Measurements from ENCODE around the gene EFTUD2. TPM values are rescaled to one million over a fixed set of nuclear protein-coding genes. Genes with fewer than 3 reads are reported as not detected.
"Not testable (repeated sequence)": the region's sequence is repeated elsewhere in the genome, so short reads cannot be mapped to it uniquely, and the experiment has no call there.

The EFTUD2 gene
- polyA plus RNA-seq, 1 donor = 67.8 TPM

GRCh38 chr17:44829523-44830358 is 69.5 kb downstream of the EFTUD2 start, which contains the start of gene GJC1:
Gene GJC1 (minus strand): TSS chr17:44830287. CDS start chr17:44805817, 24,470 bp downstream.
- peaks cover 4% of the 10 kb centered on the region for H3K4me1 ChIP-seq (ENCODE audit: control insufficient read depth, insufficient read depth, low read length)
- peak within 1 kb of the TSS; percentile 52 for H3K27ac ChIP-seq (ENCODE audit: low read length)
- no peaks in the 10 kb centered on the region for H3K36me3 ChIP-seq (ENCODE audit: control insufficient read depth, insufficient read depth, low read length)
- peak in 1 of 2 donors; percentile 39 for DNase-seq
- H3K9me3 ChIP-seq (ENCODE audit: control insufficient read depth, low read depth, low read length) = no peaks in the 10 kb centered on the region
- peaks cover 47% of the 10 kb centered on the region for H3K27me3 ChIP-seq (ENCODE audit: control insufficient read depth, insufficient read depth, low read length)
- peak within 1 kb of the TSS; percentile 46 for H3K4me3 ChIP-seq (ENCODE audit: low read length)
- no CpG with 5 or more reads among the region's 123 CpGs for WGBS (ENCODE audit: insufficient coverage, low lambda C conversion rate)

DNA sequence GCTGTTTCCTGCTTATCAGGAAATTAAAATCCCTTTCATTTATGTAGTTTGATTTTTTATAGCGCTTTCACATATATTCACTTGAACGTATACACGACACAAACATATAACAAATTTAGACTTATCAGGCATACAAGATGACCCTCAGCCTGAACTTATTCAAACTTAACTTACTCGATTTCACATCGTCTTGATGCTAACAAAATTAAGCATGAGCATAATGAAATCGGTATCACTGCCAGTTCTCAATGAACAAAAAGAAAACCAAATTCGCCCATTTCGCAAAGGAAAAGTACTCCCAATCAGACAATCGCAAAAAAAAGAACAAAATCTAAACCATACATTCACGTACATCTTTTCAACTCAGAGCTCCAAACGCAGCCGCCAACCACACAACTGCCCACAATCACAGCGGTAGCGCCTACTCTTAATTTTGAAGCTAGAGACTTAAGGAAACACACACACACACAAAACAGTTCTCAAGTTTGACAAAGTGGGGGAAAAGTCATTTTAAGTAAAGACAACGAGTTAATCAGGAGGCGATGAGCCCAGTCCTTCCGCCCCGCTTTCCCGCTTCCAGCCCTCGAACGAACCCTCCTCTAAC is 70.2 kb downstream of the EFTUD2 start:
- Histone ChIP-seq H3K4me3 (ENCODE audit: low read length) (peak overlapping the region; percentile 44), H3K4me1 (ENCODE audit: control insufficient read depth, insufficient read depth, low read length) (peaks cover 4% of the 10 kb centered on the region), H3K27me3 (ENCODE audit: control insufficient read depth, insufficient read depth, low read length) (peaks cover 47% of the 10 kb centered on the region), H3K9me3 (ENCODE audit: control insufficient read depth, low read depth, low read length) (no peaks in the 10 kb centered on the region), H3K36me3 (ENCODE audit: control insufficient read depth, insufficient read depth, low read length) (no peaks in the 10 kb centered on the region), H3K27ac (ENCODE audit: low read length) (peak overlapping the region; percentile 16)
- WGBS (ENCODE audit: insufficient coverage, low lambda C conversion rate) = 0% methylated on average over 6 of the region's 21 CpGs
- peak in 1 of 2 donors; percentile 52 for DNase-seq

DNA sequence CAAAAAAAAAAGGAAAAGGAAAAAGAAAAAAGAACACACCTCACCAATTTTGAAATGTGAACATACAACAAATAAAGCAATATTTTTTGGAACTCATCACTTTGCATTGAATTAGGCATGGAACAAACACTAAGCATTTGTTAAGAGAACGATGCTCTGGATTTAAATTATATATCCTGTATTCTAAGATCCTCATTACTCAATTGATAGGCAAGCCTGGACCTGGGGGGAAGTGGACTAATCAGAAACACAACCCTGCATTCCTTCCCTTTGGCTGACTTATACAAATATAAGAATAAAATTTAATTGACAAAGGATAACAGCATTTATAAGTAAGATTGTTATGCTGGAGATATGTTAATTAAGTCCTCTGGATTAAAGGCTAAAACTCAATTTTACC is 71.4 kb downstream of the EFTUD2 start:
- H3K27ac ChIP-seq (ENCODE audit: low read length) = no peak overlapping the region

DNA sequence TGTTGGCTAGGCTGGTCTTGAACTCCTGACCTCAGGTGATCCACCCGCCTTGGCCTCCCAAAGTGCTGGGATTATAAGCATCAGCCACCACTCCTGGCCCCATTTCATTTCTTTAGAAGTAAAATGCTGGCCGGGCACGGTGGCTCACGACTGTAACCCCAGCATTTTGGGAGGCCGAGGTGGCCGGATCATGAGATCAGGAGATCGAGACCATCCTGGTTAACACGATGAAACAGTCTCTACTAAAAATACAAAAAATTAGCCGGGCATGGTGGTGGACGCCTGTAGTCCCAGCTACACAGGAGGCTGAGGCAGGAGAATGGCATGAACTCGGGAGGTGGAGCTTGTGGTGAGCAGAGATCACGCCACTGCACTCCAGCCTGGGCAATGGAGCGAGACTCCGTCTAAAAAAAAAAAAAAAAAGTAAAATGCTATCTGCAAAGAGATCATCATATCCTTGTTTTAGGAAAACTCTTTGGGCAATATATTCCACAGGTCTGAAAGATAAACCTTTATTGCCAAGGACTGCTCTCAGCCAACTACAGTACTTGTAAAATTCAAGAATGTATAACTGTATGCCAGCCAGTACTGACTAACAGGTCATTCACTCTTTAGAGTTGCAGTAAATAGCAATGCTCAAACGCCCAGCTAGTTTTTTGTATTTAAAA is 73.0 kb downstream of the EFTUD2 start:
- Histone ChIP-seq H3K9me3 (ENCODE audit: control insufficient read depth, low read depth, low read length) (no peaks in the 10 kb centered on the region), H3K4me1 (ENCODE audit: control insufficient read depth, insufficient read depth, low read length) (peaks cover 4% of the 10 kb centered on the region), H3K4me3 (ENCODE audit: low read length) (no peak overlapping the region), H3K27ac (ENCODE audit: low read length) (no peak overlapping the region), H3K27me3 (ENCODE audit: control insufficient read depth, insufficient read depth, low read length) (peaks cover 39% of the 10 kb centered on the region), H3K36me3 (ENCODE audit: control insufficient read depth, insufficient read depth, low read length) (no peaks in the 10 kb centered on the region)
- no CpG with 5 or more reads among the region's 15 CpGs for WGBS (ENCODE audit: insufficient coverage, low lambda C conversion rate)
- no peak for DNase-seq

More for the DNA sequence above, 71.4 kb downstream of the EFTUD2 start:
- Histone ChIP-seq H3K27me3 (ENCODE audit: control insufficient read depth, insufficient read depth, low read length) (peaks cover 45% of the 10 kb centered on the region), H3K4me1 (ENCODE audit: control insufficient read depth, insufficient read depth, low read length) (peaks cover 4% of the 10 kb centered on the region), H3K4me3 (ENCODE audit: low read length) (no peak overlapping the region), H3K9me3 (ENCODE audit: control insufficient read depth, low read depth, low read length) (no peaks in the 10 kb centered on the region), H3K36me3 (ENCODE audit: control insufficient read depth, insufficient read depth, low read length) (no peaks in the 10 kb centered on the region)
- WGBS (ENCODE audit: insufficient coverage, low lambda C conversion rate) = no CpG with 5 or more reads among the region's 1 CpG
- DNase-seq = no peak

DNA sequence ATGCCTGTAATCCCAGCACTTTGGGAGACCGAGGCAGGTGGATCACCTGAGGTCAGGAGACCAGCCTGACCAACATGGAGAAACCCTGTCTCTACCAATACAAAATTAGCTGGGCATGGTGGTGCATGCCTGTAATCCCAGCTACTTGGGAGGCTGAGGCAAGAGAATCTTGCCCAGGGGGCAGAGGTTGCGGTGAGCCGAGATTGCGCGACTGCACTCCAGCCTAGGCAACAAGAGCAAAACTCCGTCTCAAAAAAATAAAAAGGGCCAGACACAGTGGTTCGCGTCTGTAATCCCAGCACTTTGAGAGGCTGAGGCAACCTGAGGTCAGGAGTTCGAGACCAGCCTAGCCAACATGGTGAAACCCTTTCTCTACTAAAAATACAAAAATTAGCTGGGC is 74.0 kb downstream of the EFTUD2 start:
- not testable (repeated sequence) for H3K27ac ChIP-seq (ENCODE audit: low read length); H3K36me3 ChIP-seq (ENCODE audit: control insufficient read depth, insufficient read depth, low read length); H3K9me3 ChIP-seq (ENCODE audit: control insufficient read depth, low read depth, low read length); H3K4me3 ChIP-seq (ENCODE audit: low read length); H3K4me1 ChIP-seq (ENCODE audit: control insufficient read depth, insufficient read depth, low read length); DNase-seq
- no CpG with 5 or more reads among the region's 9 CpGs for WGBS (ENCODE audit: insufficient coverage, low lambda C conversion rate)
- H3K27me3 ChIP-seq (ENCODE audit: control insufficient read depth, insufficient read depth, low read length) = peaks cover 28% of the 10 kb centered on the region

DNA sequence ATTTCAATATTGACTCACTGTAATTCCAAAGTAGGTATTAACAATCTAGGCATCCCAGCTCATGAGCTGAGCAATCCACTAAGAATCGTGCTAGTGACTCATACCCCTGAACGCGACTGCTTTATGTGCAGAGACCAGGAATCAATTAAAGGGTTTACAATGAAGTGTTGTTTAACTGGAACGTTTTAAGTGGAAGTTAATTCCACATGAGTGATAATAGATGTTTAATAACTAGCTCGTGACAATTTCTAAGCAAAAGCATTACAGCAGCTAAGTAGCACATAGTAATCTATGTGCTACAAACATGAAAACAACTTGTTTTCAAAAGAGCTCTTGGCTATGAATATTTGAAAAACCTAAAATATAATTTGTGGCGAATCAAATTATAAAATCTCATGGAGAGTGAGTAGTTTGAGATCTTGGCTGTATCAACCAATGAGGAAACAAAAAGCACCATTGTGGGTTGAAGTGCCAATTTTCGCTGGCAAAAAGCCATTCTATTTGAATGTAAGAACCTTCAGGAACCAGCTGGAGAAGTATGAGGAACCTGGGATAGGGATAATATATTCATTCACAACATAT is 78.5 kb downstream of the EFTUD2 start:
- no peak overlapping the region for H3K27ac ChIP-seq (ENCODE audit: low read length)
- DNase-seq = no peak
- H3K4me3 ChIP-seq (ENCODE audit: low read length) = no peak overlapping the region
- 30% methylated on average over 3 of the region's 7 CpGs for WGBS (ENCODE audit: insufficient coverage, low lambda C conversion rate)
- H3K27me3 ChIP-seq (ENCODE audit: control insufficient read depth, insufficient read depth, low read length) = no peaks in the 10 kb centered on the region
- H3K4me1 ChIP-seq (ENCODE audit: control insufficient read depth, insufficient read depth, low read length) = no peaks in the 10 kb centered on the region
- H3K9me3 ChIP-seq (ENCODE audit: control insufficient read depth, low read depth, low read length) = no peaks in the 10 kb centered on the region
- H3K36me3 ChIP-seq (ENCODE audit: control insufficient read depth, insufficient read depth, low read length) = no peaks in the 10 kb centered on the region

- WGBS (ENCODE audit: insufficient coverage, low lambda C conversion rate) = no CpG with 5 or more reads among the region's 6 CpGs
- H3K4me3 ChIP-seq (ENCODE audit: low read length); H3K27me3 ChIP-seq (ENCODE audit: control insufficient read depth, insufficient read depth, low read length); H3K36me3 ChIP-seq (ENCODE audit: control insufficient read depth, insufficient read depth, low read length); DNase-seq; H3K9me3 ChIP-seq (ENCODE audit: control insufficient read depth, low read depth, low read length); H3K4me1 ChIP-seq (ENCODE audit: control insufficient read depth, insufficient read depth, low read length); H3K27ac ChIP-seq (ENCODE audit: low read length): not testable (repeated sequence)
Measured at GRCh38 chr17:44818508-44818907, 80.7 kb downstream of the EFTUD2 start.

DNA sequence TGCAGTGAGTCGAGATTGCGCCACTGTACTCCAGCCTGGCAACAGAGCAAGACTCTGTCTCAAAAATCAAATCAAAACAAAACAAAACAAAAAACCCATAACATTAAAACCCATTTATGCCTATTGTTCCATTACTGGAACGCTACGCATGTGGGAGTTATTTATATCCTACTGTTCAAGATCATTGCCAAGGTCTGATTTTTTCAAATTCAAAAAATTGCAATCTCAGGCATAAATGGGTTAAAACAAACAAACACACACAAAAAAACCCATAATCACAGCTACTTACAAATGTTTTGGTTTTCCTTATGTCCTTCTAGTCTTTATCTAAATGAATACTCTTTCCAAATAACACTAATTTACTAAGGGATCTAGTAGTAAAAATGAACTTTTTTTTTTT is 87.0 kb downstream of the EFTUD2 start:
- 88% methylated on average over 2 of the region's 4 CpGs for WGBS (ENCODE audit: insufficient coverage, low lambda C conversion rate)
- Histone ChIP-seq H3K4me1 (ENCODE audit: control insufficient read depth, insufficient read depth, low read length) (no peaks in the 10 kb centered on the region), H3K36me3 (ENCODE audit: control insufficient read depth, insufficient read depth, low read length) (no peaks in the 10 kb centered on the region), H3K9me3 (ENCODE audit: control insufficient read depth, low read depth, low read length) (no peaks in the 10 kb centered on the region), H3K27me3 (ENCODE audit: control insufficient read depth, insufficient read depth, low read length) (no peaks in the 10 kb centered on the region), H3K27ac (ENCODE audit: low read length) (no peak overlapping the region), H3K4me3 (ENCODE audit: low read length) (no peak overlapping the region)
- no peak for DNase-seq

DNA sequence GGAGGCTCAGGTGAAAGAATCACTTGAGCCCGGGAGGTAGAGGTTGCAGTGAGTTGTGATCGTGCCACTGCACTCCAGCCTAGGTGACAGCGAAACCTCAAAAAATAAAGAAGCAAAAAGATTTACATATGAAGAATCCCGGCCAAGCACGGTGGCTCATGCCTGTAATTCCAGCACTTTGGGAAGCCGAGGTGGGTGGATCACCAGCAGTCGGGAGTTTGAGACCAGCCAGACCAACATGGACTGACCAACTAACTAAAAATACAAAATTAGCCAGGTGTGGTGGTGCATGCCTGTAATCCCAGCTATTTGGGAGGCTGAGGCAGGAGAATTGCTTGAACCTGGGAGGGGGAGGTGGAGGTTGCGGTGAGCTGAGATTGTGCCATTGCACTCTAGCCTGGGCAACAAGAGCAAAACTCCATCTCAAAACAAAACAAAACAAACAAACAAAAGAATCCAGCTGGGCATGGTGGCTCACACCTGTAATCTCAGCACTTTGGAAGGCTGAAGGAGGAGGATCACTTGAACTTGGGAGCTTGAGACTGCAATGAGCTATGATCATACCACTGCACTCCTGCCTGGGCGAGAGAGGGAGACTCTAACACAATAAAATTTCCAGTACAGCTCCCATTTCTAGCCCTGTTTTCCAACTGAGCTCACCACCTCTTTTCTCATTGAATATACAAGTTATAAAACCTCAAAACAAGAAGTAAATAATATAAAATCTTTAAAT is 90.4 kb downstream of the EFTUD2 start:
- not testable (repeated sequence) for H3K9me3 ChIP-seq (ENCODE audit: control insufficient read depth, low read depth, low read length); H3K4me3 ChIP-seq (ENCODE audit: low read length); DNase-seq; H3K27me3 ChIP-seq (ENCODE audit: control insufficient read depth, insufficient read depth, low read length); H3K4me1 ChIP-seq (ENCODE audit: control insufficient read depth, insufficient read depth, low read length); H3K27ac ChIP-seq (ENCODE audit: low read length)
- H3K36me3 ChIP-seq (ENCODE audit: control insufficient read depth, insufficient read depth, low read length) = peaks cover 10% of the 10 kb centered on the region
- no CpG with 5 or more reads among the region's 9 CpGs for whole genome bisulfite sequencing (ENCODE audit: insufficient coverage, low lambda C conversion rate)

DNA sequence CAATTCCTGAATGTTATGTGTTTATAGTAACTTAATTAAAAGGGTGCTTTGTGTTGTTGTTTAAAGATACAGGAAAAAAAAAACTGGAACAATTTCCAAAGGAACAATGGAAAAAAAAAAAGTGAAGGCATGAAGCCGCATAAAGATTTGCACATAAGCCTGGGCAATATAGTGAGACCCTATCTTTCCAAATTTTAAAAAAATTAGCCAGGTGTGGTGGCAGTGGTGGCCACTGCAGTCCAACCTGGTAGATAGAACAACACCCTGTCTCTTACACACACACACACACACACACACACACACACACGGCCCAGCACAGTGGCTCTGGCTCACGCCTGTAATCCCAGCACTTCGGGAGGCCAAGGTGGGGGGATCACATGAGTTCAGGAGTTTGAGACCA is 91.1 kb downstream of the EFTUD2 start:
- H3K27me3 ChIP-seq (ENCODE audit: control insufficient read depth, insufficient read depth, low read length) = no peaks in the 10 kb centered on the region
- 83% methylated on average over 1 of the region's 4 CpGs for WGBS (ENCODE audit: insufficient coverage, low lambda C conversion rate)
- no peaks in the 10 kb centered on the region for H3K9me3 ChIP-seq (ENCODE audit: control insufficient read depth, low read depth, low read length)
- no peak overlapping the region for H3K4me3 ChIP-seq (ENCODE audit: low read length)
- no peak for DNase-seq
- no peak overlapping the region for H3K27ac ChIP-seq (ENCODE audit: low read length)
- no peaks in the 10 kb centered on the region for H3K4me1 ChIP-seq (ENCODE audit: control insufficient read depth, insufficient read depth, low read length)
- peaks cover 13% of the 10 kb centered on the region for H3K36me3 ChIP-seq (ENCODE audit: control insufficient read depth, insufficient read depth, low read length)
